IPS DF 4.7 (cell line): Measurements from ENCODE around the gene CISD3.

Source experiments
- DNase-seq: peaks from one replicate; pipeline ENCODE4 v3.0.0-alpha.2; 2013; ENCODE audit warnings: low spot score; ENCODE audit errors: extremely low read depth

Gene CISD3

GRCh38 chr17:38743556-38744171, 13.5 kb downstream of the CISD3 start:
- DNase-seq: no peak

- DNase-seq: no peak
These were observed 15.4 kb downstream of the CISD3 start for GRCh38 chr17:38745545-38745944.

- no peak for DNase-seq
These were observed 16.1 kb downstream of the CISD3 start for GRCh38 chr17:38746004-38746848.

GRCh38 chr17:38746849-38747462, 16.8 kb downstream of the CISD3 start:
- no peak for DNase-seq

- DNase-seq: no peak
These were observed 17.5 kb downstream of the CISD3 start for GRCh38 chr17:38747463-38748148.

- DNase-seq: peak; percentile 89
These were observed 18.2 kb downstream of the CISD3 start, which contains the start of gene PCGF2 for GRCh38 chr17:38748149-38748891. Gene PCGF2 (minus strand): TSS chr17:38748336. CDS start chr17:38740402, 7,934 bp downstream.

- DNase-seq: no peak
These were observed 18.7 kb downstream of the CISD3 start for GRCh38 chr17:38748892-38749222.

- DNase-seq: no peak
These were observed 19.3 kb downstream of the CISD3 start for GRCh38 chr17:38749223-38750043.

GRCh38 chr17:38750044-38750311, 19.8 kb downstream of the CISD3 start:
- no peak for DNase-seq

GRCh38 chr17:38750312-38751121, 20.4 kb downstream of the CISD3 start:
- no peak for DNase-seq

GRCh38 chr17:38751144-38751807, 21.1 kb downstream of the CISD3 start:
- DNase-seq: no peak

GRCh38 chr17:38751808-38752307, 21.7 kb downstream of the CISD3 start:
- DNase-seq: no peak

GRCh38 chr17:38752308-38753070, 22.3 kb downstream of the CISD3 start, which contains the start of gene PSMB3:
Gene PSMB3 (plus strand): TSS chr17:38752741. CDS start chr17:38752827, 86 bp downstream.
- peak; percentile 99 for DNase-seq

- DNase-seq: no peak
These were observed 22.9 kb downstream of the CISD3 start for GRCh38 chr17:38753071-38753506.

- no peak for DNase-seq
These were observed 31.5 kb downstream of the CISD3 start for GRCh38 chr17:38761612-38762011.

GRCh38 chr17:38762231-38762630, 32.1 kb downstream of the CISD3 start:
- no peak for DNase-seq

- DNase-seq: no peak
These were observed 36.2 kb downstream of the CISD3 start for GRCh38 chr17:38766341-38766740.

GRCh38 chr17:38768417-38768816, 38.3 kb downstream of the CISD3 start:
- no peak for DNase-seq
